Right lobe of liver (tissue), 6 donors: ENCODE data around the gene CAMSAP2. TPM values are rescaled to one million over a fixed set of nuclear protein-coding genes. Genes with fewer than 3 reads are reported as not detected.
"Not testable (repeated sequence)": the region's sequence is repeated elsewhere in the genome, so short reads cannot be mapped to it uniquely, and the experiment has no call there.

Experiments
- ATAC-seq, 4 donors: fragments of 200-7000 bp; cut with Tn5 transposase; one replicate each; pipeline ENCODE4 v1.9.1; 2020; ENCODE audit warnings: mild to moderate bottlenecking in 4 of 4, moderate library complexity in 4 of 4
- DNase-seq, 3 donors: peaks; one replicate each; pipeline ENCODE4 v3.0.0-alpha.2; 2020
- H3K27ac ChIP-seq, 3 donors: fragments of 200-600 bp; one replicate each; pipeline ENCODE4 v1.8.0; 2022
- H3K27me3 ChIP-seq, 2 donors: fragments of 200-600 bp; one replicate each; pipeline ENCODE4 v1.8.0; 2022
- H3K36me3 ChIP-seq, 4 donors: fragments of 200-600 bp; sonication (generic) in 1 of 4; one replicate each; pipeline versions ENCODE4 v1.5.1 to v1.8.0; 2017 to 2022; ENCODE audit warnings: control low read depth in 1 of 4
- H3K4me1 ChIP-seq, 4 donors: fragments of 200-600 bp; sonication (generic) in 1 of 4; one replicate each; pipeline versions ENCODE4 v1.5.1 to v1.8.0; 2017 to 2022; ENCODE audit warnings: control low read depth in 1 of 4
- H3K4me3 ChIP-seq, 3 donors: fragments of 200-600 bp; one replicate each; pipeline ENCODE4 v1.8.0; 2022
- H3K9me3 ChIP-seq, 4 donors: fragments of 200-600 bp; sonication (generic) in 1 of 4; one replicate each; pipeline versions ENCODE4 v1.5.1 to v1.8.0; 2017 to 2022; ENCODE audit warnings: control low read depth in 1 of 4
- POLR2A ChIP-seq: fragments of 450-650 bp; IDR thresholded peaks from one replicate; pipeline ENCODE4 v1.6.1; 2017; ENCODE audit warnings: antibody characterized with exemption, mild to moderate bottlenecking
- WGBS: methylation state at CpG from one replicate; pipeline ENCODE4 v1.1.6; 2018; ENCODE audit warnings: low coverage, low lambda C conversion rate; ENCODE audit not compliant: insufficient coverage; ENCODE audit errors: missing lambda C conversion rate; 5-methylcytosine and 5-hydroxymethylcytosine counted together
- intact Hi-C, 2 donors: fragments of 100-400 bp; cut with DNase I; formaldehyde crosslinking; loops; one replicate each; pipeline versions ENCODE4 v1.11.2 to v1.14.1; 2022
- total RNA-seq, 6 experiments: library from RNA; depleted of rRNA in 2 of 6; stranded (reverse); fragments of >200 nt in 2 of 6; fragmentation: NEBNext Ultra II Directional in 3 of 6; extraction: Animal tissue kit (Norgen Biotek cat#: 25700) in 3 of 6; gene quantifications; one replicate each; pipeline versions ENCODE4 v1.1.0 to v1.2.4, GENCODE V29; 2016 to 2023
- TF ChIP-seq, protein P1 (sequence below), 4 donors: fragments of 200-600 bp in 3 of 4; fragments of 450-650 bp in 1 of 4; IDR thresholded peaks; one replicate each; pipeline versions ENCODE4 v1.5.1 to v1.8.0; 2016 to 2022; ENCODE audit warnings: antibody characterized with exemption in 4 of 4, mild to moderate bottlenecking in 2 of 4
- donor health status: DM: no; HTN: yes; CAD: no.
- donor health status: DM: no; HTN: no; CAD: no.
- donor health status: DM: no; HTN: no; CAD: no.
- donor health status: DM: no; HTN: yes; CAD: no.
- donor health status: DM: no; HTN: yes; CAD: no.

CAMSAP2 gene
- total RNA-seq, 6 experiments from 2014 or later: 4.0 to 12.5 (median 8.0) TPM

DNA sequence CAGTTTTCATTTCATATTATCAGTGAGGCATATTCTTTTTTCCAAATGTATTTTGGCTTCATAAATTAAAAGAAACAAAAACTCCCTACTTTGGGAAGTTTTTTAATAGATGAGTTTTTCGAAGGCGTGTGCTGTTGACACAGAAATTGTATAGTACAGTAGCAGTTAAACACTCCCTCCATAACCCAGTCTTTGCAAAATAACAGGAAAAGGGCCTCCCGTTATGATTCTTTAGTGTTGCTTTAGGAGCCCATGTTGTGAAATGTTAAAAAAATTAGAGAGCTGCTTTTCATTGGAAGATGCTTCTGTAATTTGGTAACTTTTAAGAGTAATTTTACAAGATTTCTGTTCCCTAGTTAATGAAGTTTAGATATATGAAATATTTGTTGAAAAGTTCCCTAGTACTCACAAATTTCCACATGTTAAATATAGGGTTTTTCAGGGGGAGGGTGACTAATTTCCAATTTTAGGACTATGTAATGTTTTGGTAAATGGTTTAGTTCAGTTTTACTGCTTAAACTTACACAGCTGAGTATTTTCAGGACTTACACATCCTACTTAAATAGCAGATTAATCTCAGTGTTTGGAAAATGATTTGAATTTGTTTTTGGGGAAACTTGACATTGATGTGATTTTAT, 2.0 kb downstream of the CAMSAP2 start:
- intact Hi-C loops: no loop called here
- TF ChIP-seq POLR2A: no peak
- TF ChIP-seq, protein P1, sequence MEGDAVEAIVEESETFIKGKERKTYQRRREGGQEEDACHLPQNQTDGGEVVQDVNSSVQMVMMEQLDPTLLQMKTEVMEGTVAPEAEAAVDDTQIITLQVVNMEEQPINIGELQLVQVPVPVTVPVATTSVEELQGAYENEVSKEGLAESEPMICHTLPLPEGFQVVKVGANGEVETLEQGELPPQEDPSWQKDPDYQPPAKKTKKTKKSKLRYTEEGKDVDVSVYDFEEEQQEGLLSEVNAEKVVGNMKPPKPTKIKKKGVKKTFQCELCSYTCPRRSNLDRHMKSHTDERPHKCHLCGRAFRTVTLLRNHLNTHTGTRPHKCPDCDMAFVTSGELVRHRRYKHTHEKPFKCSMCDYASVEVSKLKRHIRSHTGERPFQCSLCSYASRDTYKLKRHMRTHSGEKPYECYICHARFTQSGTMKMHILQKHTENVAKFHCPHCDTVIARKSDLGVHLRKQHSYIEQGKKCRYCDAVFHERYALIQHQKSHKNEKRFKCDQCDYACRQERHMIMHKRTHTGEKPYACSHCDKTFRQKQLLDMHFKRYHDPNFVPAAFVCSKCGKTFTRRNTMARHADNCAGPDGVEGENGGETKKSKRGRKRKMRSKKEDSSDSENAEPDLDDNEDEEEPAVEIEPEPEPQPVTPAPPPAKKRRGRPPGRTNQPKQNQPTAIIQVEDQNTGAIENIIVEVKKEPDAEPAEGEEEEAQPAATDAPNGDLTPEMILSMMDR (IDR thresholded peaks at IDR 0.05): no peak
- no peak for DNase-seq
- H3K4me1 ChIP-seq: peaks cover 0 to 24% (median 0%) of the 10 kb centered on the region in 4 donors
- no peak overlapping the region for H3K27ac ChIP-seq
- no peaks in the 10 kb centered on the region for H3K27me3 ChIP-seq
- H3K36me3 ChIP-seq: no peaks in the 10 kb centered on the region
- peak overlapping the region; percentile 84 to 85 (median 85) for H3K4me3 ChIP-seq
- 41% methylated on average over 3 of the region's 3 CpGs for WGBS
- H3K9me3 ChIP-seq: no peaks in the 10 kb centered on the region
- no peak for ATAC-seq

DNA sequence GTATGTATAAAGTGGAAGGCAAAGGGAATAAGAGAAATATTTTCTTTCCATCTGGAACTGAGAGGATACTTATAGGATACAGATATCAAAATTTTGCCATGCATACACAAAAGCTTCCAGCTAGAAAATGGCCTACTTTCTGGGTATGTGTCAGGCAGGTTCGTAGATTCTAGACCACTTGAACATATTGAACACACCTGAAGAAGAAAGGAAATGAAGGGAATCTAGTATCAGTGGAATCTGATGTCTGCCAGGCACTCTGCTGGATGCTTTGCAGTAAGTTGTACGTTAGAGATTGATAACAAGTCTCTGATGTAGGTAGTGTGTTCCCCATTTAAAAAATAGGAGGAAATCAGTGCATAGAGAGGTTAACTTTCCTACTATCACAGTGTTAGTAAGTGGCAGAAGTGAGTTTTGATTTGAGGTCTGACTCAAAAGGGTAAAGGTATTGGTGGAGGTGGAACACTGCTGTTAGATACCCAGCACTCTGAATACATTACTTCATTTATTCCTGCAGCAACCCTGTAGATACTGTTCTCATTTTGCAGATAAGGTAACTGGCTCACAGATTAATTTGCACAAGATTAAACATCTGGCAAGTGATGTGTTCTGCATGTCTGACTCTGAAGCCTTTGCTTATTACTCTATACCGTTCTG, 3.0 kb downstream of the CAMSAP2 start:
- DNase-seq (no peak), ATAC-seq (no peak)
- TF ChIP-seq, protein P1 (IDR thresholded peaks at IDR 0.05): no peak
- no peak for TF ChIP-seq POLR2A
- H3K27me3 ChIP-seq: no peaks in the 10 kb centered on the region
- intact Hi-C loops: no loop called here
- H3K9me3 ChIP-seq: no peaks in the 10 kb centered on the region
- no peaks in the 10 kb centered on the region for H3K36me3 ChIP-seq
- WGBS: 41% methylated on average over 3 of the region's 3 CpGs
- H3K27ac ChIP-seq: no peak overlapping the region
- peaks cover 0 to 24% (median 0%) of the 10 kb centered on the region in 4 donors for H3K4me1 ChIP-seq
- no peak overlapping the region for H3K4me3 ChIP-seq

- ATAC-seq (no peak), DNase-seq (no peak)
- Histone ChIP-seq H3K9me3 (no peaks in the 10 kb centered on the region), H3K4me1 (peaks cover 0 to 24% (median 0%) of the 10 kb centered on the region in 4 donors), H3K4me3 (no peak overlapping the region), H3K27ac (no peak overlapping the region), H3K36me3 (no peaks in the 10 kb centered on the region), H3K27me3 (no peaks in the 10 kb centered on the region)
- TF ChIP-seq POLR2A: no peak
- intact Hi-C loops: no loop called here
- WGBS: 100% methylated on average over 1 of the region's 1 CpG
These were observed 5.5 kb downstream of the CAMSAP2 start for GRCh38 chr1:200744143-200744542.

DNA sequence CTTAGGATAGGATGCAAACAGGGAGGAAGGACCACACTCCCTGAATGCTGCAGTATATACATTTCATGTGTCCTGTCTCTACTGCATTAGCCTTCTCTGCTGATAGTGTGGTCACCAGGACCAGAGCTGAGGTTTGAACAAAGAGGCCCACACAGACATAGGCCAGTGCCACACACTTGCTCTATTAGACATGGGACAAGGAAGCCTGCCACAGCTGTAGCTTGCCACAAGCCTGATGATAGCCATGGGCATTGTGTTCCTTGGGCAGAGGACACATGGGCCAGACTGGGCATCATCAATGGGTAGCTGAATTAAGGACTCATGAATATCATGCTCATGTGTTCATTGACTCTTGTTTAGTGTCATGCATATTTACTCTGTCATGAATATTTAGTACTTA, 10.4 kb downstream of the CAMSAP2 start:
- DNase-seq (no peak), ATAC-seq (no peak)
- no peak overlapping the region for H3K27ac ChIP-seq
- H3K4me3 ChIP-seq: no peak overlapping the region
- no peaks in the 10 kb centered on the region for H3K36me3 ChIP-seq
- intact Hi-C loops: no loop called here
- TF ChIP-seq, protein P1 (IDR thresholded peaks at IDR 0.05): no peak
- no peak for TF ChIP-seq POLR2A
- no peaks in the 10 kb centered on the region for H3K27me3 ChIP-seq
- H3K9me3 ChIP-seq: no peaks in the 10 kb centered on the region
- no peaks in the 10 kb centered on the region for H3K4me1 ChIP-seq

DNA sequence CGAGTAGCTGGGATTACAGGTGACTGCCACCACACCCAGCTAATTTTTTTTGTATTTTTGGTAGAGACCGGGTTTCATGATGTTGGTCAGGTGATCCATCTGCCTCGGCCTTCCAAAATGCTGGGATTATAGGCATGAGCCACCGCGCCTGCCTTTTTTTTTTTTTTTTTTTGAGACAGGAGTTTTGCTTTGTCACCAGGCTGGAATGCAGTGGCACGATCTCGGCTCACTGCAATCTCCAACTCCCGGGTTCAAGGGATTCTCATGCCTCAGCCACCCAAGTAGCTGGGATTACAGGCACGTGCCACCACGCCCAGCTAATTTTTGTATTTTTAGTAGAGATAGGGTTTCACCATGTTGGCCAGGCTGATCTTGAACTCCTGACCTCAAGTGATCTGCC, 12.1 kb downstream of the CAMSAP2 start:
- WGBS: 91% methylated on average over 10 of the region's 10 CpGs
- intact Hi-C loops, H3K27ac ChIP-seq, ATAC-seq, H3K4me1 ChIP-seq, H3K9me3 ChIP-seq, DNase-seq, H3K4me3 ChIP-seq, H3K27me3 ChIP-seq, H3K36me3 ChIP-seq: not testable (repeated sequence)
